SIG-M5 treated with dmso at 0.1 percent for 504 hours (cell line): ENCODE measurements around the gene LYL1.

Experiments
- DNase-seq: peaks from one replicate; lab custom pipeline; 2025; ENCODE audit not compliant: unreplicated experiment; lab: John Stamatoyannopoulos, UW

LYL1 gene

GRCh38 chr19:13130886-13131490, 28.3 kb upstream of the LYL1 start:
- DNase-seq: no peak

- DNase-seq: no peak
Observed at GRCh38 chr19:13129384-13129783, 26.7 kb upstream of the LYL1 start.

- DNase-seq: no peak
Observed at GRCh38 chr19:13128583-13128982, 25.9 kb upstream of the LYL1 start.

GRCh38 chr19:13127811-13128575, 25.3 kb upstream of the LYL1 start:
- DNase-seq: no peak

- no peak for DNase-seq
Observed at GRCh38 chr19:13127051-13127450, 24.4 kb upstream of the LYL1 start.

- DNase-seq: no peak
Observed at GRCh38 chr19:13122980-13123957, 20.6 kb upstream of the LYL1 start.

GRCh38 chr19:13122275-13122878, 19.7 kb upstream of the LYL1 start:
- DNase-seq: no peak

GRCh38 chr19:13121551-13122274, 19.1 kb upstream of the LYL1 start:
- DNase-seq: no peak

- DNase-seq: no peak
Observed at GRCh38 chr19:13120817-13121216, 18.2 kb upstream of the LYL1 start.

- no peak for DNase-seq
Observed at GRCh38 chr19:13120031-13120430, 17.4 kb upstream of the LYL1 start.

- DNase-seq: no peak
Observed at GRCh38 chr19:13119627-13120026, 17.0 kb upstream of the LYL1 start.

- DNase-seq: no peak
Observed at GRCh38 chr19:13118424-13119193, 16.0 kb upstream of the LYL1 start.

GRCh38 chr19:13117772-13118423, 15.2 kb upstream of the LYL1 start, which contains the start of gene NACC1:
Gene NACC1 (plus strand): TSS chr19:13118264. CDS start chr19:13135208, 16,944 bp downstream.
- DNase-seq: peak; percentile 93

GRCh38 chr19:13117176-13117771, 14.6 kb upstream of the LYL1 start:
- DNase-seq: peak; percentile 58

GRCh38 chr19:13116282-13117175, 13.9 kb upstream of the LYL1 start, which contains the start of gene TRMT1:
Gene TRMT1 (minus strand): TSS chr19:13116740. CDS start chr19:13116399, 341 bp downstream.
- peak; percentile 93 for DNase-seq

- no peak for DNase-seq
Observed at GRCh38 chr19:13115936-13116281, 13.3 kb upstream of the LYL1 start.

GRCh38 chr19:13112555-13112954, 9.9 kb upstream of the LYL1 start:
- no peak for DNase-seq
